ENCODE results near the gene BTBD2.

Gene BTBD2

DNA sequence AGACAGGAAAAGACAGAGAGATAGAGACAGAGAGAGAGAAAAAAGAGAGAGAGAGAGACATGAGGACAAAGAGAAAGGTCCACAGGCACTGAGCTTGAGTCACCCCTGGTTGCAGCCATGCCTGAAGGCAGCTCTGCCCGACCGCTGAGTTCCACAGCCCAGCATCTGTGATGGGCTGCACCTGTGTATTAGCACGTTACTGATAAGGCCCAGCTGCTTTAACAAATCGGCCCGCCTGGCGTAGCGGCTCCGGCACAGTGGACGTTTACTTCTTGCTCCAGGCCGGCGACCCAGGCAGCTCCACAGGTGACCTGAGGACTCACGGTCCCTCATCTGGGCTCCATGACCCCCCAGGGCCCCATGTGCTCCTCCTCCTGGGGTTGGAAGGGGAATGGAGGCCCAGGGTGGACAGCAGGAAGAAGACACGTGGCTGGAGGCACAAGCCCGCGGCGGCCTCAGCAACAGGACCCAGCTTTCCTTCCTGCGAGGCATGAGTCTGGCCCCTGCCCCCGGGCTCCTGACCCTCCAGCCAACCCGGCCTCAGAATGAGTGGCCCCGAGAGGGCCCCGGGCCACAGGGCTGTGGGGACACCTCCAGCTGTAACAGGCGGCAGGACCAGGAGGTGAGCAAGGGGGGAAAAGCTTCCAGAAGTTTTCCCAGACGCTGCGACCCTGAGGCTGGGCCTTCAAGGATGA lies 78.5 kb downstream of the BTBD2 start:
- DNase-seq = no peak

GRCh38 chr19:1936430-1936829 lies 79.1 kb downstream of the BTBD2 start:
- DNase-seq = no peak

- DNase-seq = peak in 1 of 2 experiments; percentile 34
These were observed 79.9 kb downstream of the BTBD2 start for GRCh38 chr19:1935484-1936208.

All from NCI-H526 (cell line).